SK-N-SH (cell line): ENCODE measurements around the gene PHLPP2. TPM values are rescaled to one million over a fixed set of nuclear protein-coding genes. Genes with fewer than 3 reads are reported as not detected.

Experiments used
- CTCF ChIA-PET: fragments of 300-600, 350-600 bp; formaldehyde crosslinking; extraction: SDS; loops from one replicate; lab custom pipeline; 2021; lab: Yijun Ruan, JAX
- POLR2A ChIA-PET: fragments of 350-600 bp; sonication (Branson Sonifier 250); formaldehyde crosslinking; extraction: SDS; loops from one replicate; lab custom pipeline; 2020; ENCODE audit warnings: antibody characterized with exemption, inconsistent platforms; lab: Yijun Ruan, JAX
- DNase-seq: peaks from one replicate; pipeline ENCODE4 v3.0.0; 2012
- H2AFZ ChIP-seq: fragments of 200-600 bp; sonication (generic); 2 replicates; pipeline ENCODE4 v1.8.1; 2016; ENCODE audit warnings: antibody characterized with exemption, mild to moderate bottlenecking, low read depth
- H3F3A ChIP-seq: fragments of 200-600 bp; sonication (generic); replicated peaks from 2 replicates; pipeline ENCODE3; 2016; ENCODE audit warnings: antibody characterized with exemption, mild to moderate bottlenecking; ENCODE audit not compliant: insufficient read depth
- H3K27ac ChIP-seq, 2 experiments: fragments of 200-500 bp in 1 of 2; fragments of 200-600 bp in 1 of 2; sonication (Bioruptor generic) in 1 of 2; sonication (generic), shearing (Covaris generic) in 1 of 2; 2 replicates each; pipeline versions ENCODE4 v1.5.1 to v1.6.1; 2014 to 2016; ENCODE audit warnings: low read depth in 2 of 2, inconsistent platforms in 1 of 2, low read length in 1 of 2, mild to moderate bottlenecking in 1 of 2, mixed read lengths in 1 of 2
- H3K27me3 ChIP-seq: fragments of 200-600 bp; sonication (generic), shearing (Covaris generic); 2 replicates; pipeline ENCODE4 v1.6.1; 2016; ENCODE audit warnings: mixed run types; ENCODE audit not compliant: insufficient read depth
- H3K36me3 ChIP-seq, 2 experiments: fragments of 200-500 bp in 1 of 2; fragments of 200-600 bp in 1 of 2; sonication (Bioruptor generic) in 1 of 2; sonication (generic) in 1 of 2; replicated peaks in 1 of 2; 2 replicates each; pipeline versions ENCODE3 to v1.5.1; 2014 to 2016; ENCODE audit warnings: low read length in 1 of 2, mild to moderate bottlenecking in 1 of 2; ENCODE audit not compliant: insufficient read depth in 2 of 2, control insufficient read depth in 1 of 2
- H3K4me1 ChIP-seq, 2 experiments: fragments of 200-500 bp in 1 of 2; fragments of 200-600 bp in 1 of 2; sonication (Bioruptor generic) in 1 of 2; sonication (generic), shearing (Covaris generic) in 1 of 2; 2 replicates each; pipeline versions ENCODE4 v1.5.1 to v1.6.1; 2014 to 2016; ENCODE audit warnings: low read depth in 1 of 2, low read length in 1 of 2, mixed run types in 1 of 2; ENCODE audit not compliant: insufficient read depth in 2 of 2, control insufficient read depth in 1 of 2
- H3K4me2 ChIP-seq: fragments of 200-600 bp; sonication (generic), shearing (Covaris generic); 2 replicates; pipeline ENCODE4 v1.6.1; 2017; ENCODE audit warnings: mixed run types
- H3K4me3 ChIP-seq, 2 experiments: fragments of 200-500 bp in 1 of 2; fragments of 200-600 bp in 1 of 2; sonication (Bioruptor generic) in 1 of 2; sonication (generic), shearing (Covaris generic) in 1 of 2; 2 replicates each; pipeline versions ENCODE4 v1.5.1 to v1.8.1; 2014 to 2016; ENCODE audit warnings: low read depth in 2 of 2, inconsistent platforms in 1 of 2, low read length in 1 of 2, mild to moderate bottlenecking in 1 of 2, mixed read lengths in 1 of 2, moderate library complexity in 1 of 2
- H3K79me2 ChIP-seq: fragments of 200-600 bp; sonication (generic); 2 replicates; pipeline ENCODE4 v1.8.1; 2017; ENCODE audit warnings: mild to moderate bottlenecking; ENCODE audit not compliant: insufficient read depth
- H3K9ac ChIP-seq: fragments of 200-600 bp; sonication (generic); 2 replicates; pipeline ENCODE4 v1.6.1; 2017; ENCODE audit warnings: mixed run types
- H3K9me2 ChIP-seq: fragments of 200-600 bp; sonication (generic); 2 replicates; pipeline ENCODE4 v1.6.1; 2017; ENCODE audit warnings: mixed run types
- H3K9me3 ChIP-seq: fragments of 200-600 bp; sonication (generic); 2 replicates; pipeline ENCODE4 v1.6.1; 2017; ENCODE audit warnings: mixed run types, mild to moderate bottlenecking, moderate library complexity
- H4K20me1 ChIP-seq: fragments of 200-600 bp; sonication (generic); 2 replicates; pipeline ENCODE4 v1.6.1; 2017; ENCODE audit warnings: mild to moderate bottlenecking, mixed run types; ENCODE audit not compliant: insufficient read depth
- CTCF ChIP-seq: fragments of 200-600 bp; sonication (generic); IDR thresholded peaks from 2 replicates; pipeline ENCODE4 v1.6.1; 2017; ENCODE audit warnings: antibody characterized with exemption, mild to moderate bottlenecking, moderate library complexity
- ELF1 ChIP-seq: IDR thresholded peaks from 2 replicates; pipeline ENCODE4 v1.4.0; 2012
- EZH2phosphoT487 ChIP-seq: fragments of 200-600 bp; sonication (generic); IDR thresholded peaks from 2 replicates; pipeline ENCODE4 v1.6.1; 2017; ENCODE audit warnings: low read depth, mixed run types, mild to moderate bottlenecking, antibody characterized with exemption, moderate library complexity, borderline replicate concordance
- FOSL2 ChIP-seq: IDR thresholded peaks from 2 replicates; pipeline ENCODE4 v1.4.0; 2012; ENCODE audit warnings: low read depth, mild to moderate bottlenecking, moderate library complexity, borderline replicate concordance
- FOXM1 ChIP-seq: IDR thresholded peaks from 2 replicates; pipeline ENCODE4 v1.4.0; 2012; ENCODE audit warnings: low read depth, mild to moderate bottlenecking
- GABPA ChIP-seq: IDR thresholded peaks from 2 replicates; pipeline ENCODE4 v1.4.0; 2012; ENCODE audit warnings: low read depth, mild to moderate bottlenecking
- IRF3 ChIP-seq: fragments of 150-350 bp; IDR thresholded peaks from 2 replicates; pipeline ENCODE4 v1.6.1; 2016; ENCODE audit warnings: mild to moderate bottlenecking, low read depth, low read length
- JUND ChIP-seq: IDR thresholded peaks from 2 replicates; pipeline ENCODE4 v1.4.0; 2012
- MEF2A ChIP-seq: IDR thresholded peaks from 2 replicates; pipeline ENCODE4 v1.4.0; 2012; ENCODE audit warnings: low read depth, borderline replicate concordance
- MXI1 ChIP-seq: IDR thresholded peaks from 2 replicates; pipeline ENCODE4 v1.6.1; 2012; ENCODE audit warnings: mild to moderate bottlenecking, low read depth, low read length, improper control_type of control experiment
- NFIC ChIP-seq: IDR thresholded peaks from 2 replicates; pipeline ENCODE4 v1.4.0; 2012; ENCODE audit warnings: borderline replicate concordance
- RAD21 ChIP-seq: IDR thresholded peaks from 2 replicates; pipeline ENCODE4 v1.6.1; 2012; ENCODE audit warnings: mild to moderate bottlenecking, low read length
- REST ChIP-seq: IDR thresholded peaks from 2 replicates; pipeline ENCODE4 v1.6.1; 2012; ENCODE audit warnings: mild to moderate bottlenecking, low read depth, low read length, moderate library complexity
- SIN3A ChIP-seq: IDR thresholded peaks from 2 replicates; pipeline ENCODE4 v1.6.1; 2012; ENCODE audit warnings: low read depth, mild to moderate bottlenecking, low read length, moderate library complexity, borderline replicate concordance
- TCF12 ChIP-seq: IDR thresholded peaks from 2 replicates; pipeline ENCODE4 v1.4.0; 2012
- TEAD4 ChIP-seq: IDR thresholded peaks from 2 replicates; pipeline ENCODE4 v1.4.0; 2012; ENCODE audit warnings: mild to moderate bottlenecking, borderline replicate concordance; ENCODE audit not compliant: insufficient read depth
- USF1 ChIP-seq: IDR thresholded peaks from 2 replicates; pipeline ENCODE4 v1.4.0; 2012; ENCODE audit warnings: low read depth, borderline replicate concordance
- ZBTB33 ChIP-seq: IDR thresholded peaks from 2 replicates; pipeline ENCODE4 v1.4.0; 2012; ENCODE audit warnings: low read depth, borderline replicate concordance
- WGBS: methylation state at CpG from one replicate; pipeline ENCODE4 v1.1.6; 2017; ENCODE audit warnings: low lambda C conversion rate; 5-methylcytosine and 5-hydroxymethylcytosine counted together
- polyA plus RNA-seq, 3 experiments: library from polyadenylated mRNA; depleted of rRNA; stranded (reverse); fragments of >200 nt; gene quantifications; 2 replicates each; pipeline ENCODE4 v1.2.3, GENCODE V29; 2012

PHLPP2 gene
- polyA plus RNA-seq, 1 of the 3 experiments (the other 2 are of a cell fraction) = 5.5 TPM

- TF ChIP-seq REST (no peak), IRF3 (no peak), FOSL2 (no peak), JUND (no peak), RAD21 (no peak)
Measured at GRCh38 chr16:71738855-71739254, 14.4 kb upstream of the PHLPP2 start (continued).

GRCh38 chr16:71737501-71737900 lies 13.0 kb upstream of the PHLPP2 start:
- TF ChIP-seq MXI1 = no peak
- TF ChIP-seq MEF2A = no peak
- no peak for TF ChIP-seq ZBTB33
- TF ChIP-seq GABPA = no peak
- TF ChIP-seq EZH2phosphoT487 = no peak
- no peak for TF ChIP-seq ELF1
- no peak for TF ChIP-seq JUND
- TF ChIP-seq TEAD4 = no peak
- TF ChIP-seq TCF12 = no peak
- TF ChIP-seq FOXM1 = no peak
- no peak for TF ChIP-seq NFIC
- TF ChIP-seq CTCF = no peak
- no peak for TF ChIP-seq USF1
- TF ChIP-seq SIN3A = no peak
- no peak for TF ChIP-seq REST
- Histone ChIP-seq H3K36me3 (peaks cover 50 to 65% of the 10 kb centered on the region in 2 experiments), H3K9me2 (no peaks in the 10 kb centered on the region), H3K9me3 (no peaks in the 10 kb centered on the region), H3K27me3 (no peaks in the 10 kb centered on the region), H3K4me3 (no peak overlapping the region), H3K9ac (no peak overlapping the region), H3K4me2 (no peak overlapping the region), H3K79me2 (no peaks in the 10 kb centered on the region; the same call in none of the 2 replicates), H3K27ac (no peak overlapping the region), H4K20me1 (no peaks in the 10 kb centered on the region), H3F3A (peaks cover 6% of the 10 kb centered on the region), H3K4me1 (no peaks in the 10 kb centered on the region), H2AFZ (no peak overlapping the region)
- ChIA-PET POLR2A (no interaction called here), CTCF (no interaction called here)
- DNase-seq = no peak
- 98% methylated on average over 6 of the region's 6 CpGs for WGBS
